Stimulated activated CD4-positive, alpha-beta T cell treated with anti-CD3 and anti-CD28 coated beads, Interleukin-15, amount 100 ng/mL, for 48 hours (primary cell): ENCODE data around the gene NLRX1.
"Not testable (repeated sequence)": the region's sequence is repeated elsewhere in the genome, so short reads cannot be mapped to it uniquely, and the experiment has no call there.

Experiments used
- DNase-seq, 2 donors: peaks; one replicate each; pipeline ENCODE4 v3.0.0-alpha.2; 2020; ENCODE audit warnings: low read depth in 2 of 2

The NLRX1 gene

DNA sequence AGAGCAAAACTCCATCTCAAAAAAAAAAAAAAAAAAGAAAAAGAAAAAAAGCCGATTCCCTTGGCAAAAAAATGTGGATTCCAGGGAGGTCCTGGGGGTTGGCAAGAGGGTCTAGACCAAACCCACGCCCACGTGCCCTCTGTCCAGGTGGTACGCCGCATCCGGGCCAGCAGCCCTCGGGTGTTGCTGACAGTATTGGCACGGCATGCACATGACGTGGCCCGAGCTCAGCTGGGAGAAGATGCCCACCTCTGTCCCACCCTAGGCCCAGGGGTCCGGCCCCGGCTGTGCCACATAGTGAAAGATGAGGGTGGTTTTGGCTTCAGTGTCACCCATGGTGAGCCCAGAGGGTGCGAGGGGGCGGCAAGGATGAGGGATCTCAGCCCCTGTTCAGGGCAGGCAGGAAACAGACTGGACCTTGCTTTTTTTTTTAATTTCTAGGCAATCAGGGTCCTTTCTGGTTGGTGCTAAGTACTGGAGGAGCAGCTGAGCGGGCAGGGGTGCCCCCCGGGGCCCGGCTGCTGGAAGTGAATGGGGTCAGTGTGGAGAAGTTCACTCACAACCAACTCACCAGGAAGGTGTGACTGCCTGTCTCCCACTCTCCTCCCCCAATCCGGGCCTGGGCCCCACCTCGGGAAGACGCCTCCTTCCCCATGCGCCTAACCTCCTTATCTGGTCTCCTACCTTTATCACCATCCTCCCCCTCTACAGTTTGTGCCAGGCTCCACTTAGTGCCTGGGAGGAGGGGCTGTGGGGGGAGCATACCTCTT lies 18.8 kb downstream of the NLRX1 start:
- DNase-seq, result no peak

DNA sequence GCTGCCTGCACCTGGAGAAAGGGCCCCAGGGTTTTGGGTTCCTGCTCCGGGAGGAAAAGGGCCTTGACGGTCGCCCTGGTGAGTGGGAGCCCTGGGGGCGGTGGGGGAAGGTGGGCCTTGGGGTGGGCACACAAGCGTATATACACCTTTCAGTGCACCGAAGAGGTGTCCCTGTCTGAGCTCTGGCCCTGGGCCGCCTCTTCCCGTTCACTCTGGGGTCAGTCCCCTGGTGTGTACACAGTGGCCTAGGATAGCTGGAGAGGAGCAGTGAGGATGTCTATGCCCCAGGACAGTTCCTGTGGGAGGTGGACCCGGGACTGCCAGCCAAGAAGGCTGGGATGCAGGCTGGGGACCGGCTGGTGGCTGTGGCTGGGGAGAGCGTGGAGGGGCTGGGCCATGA lies 19.5 kb downstream of the NLRX1 start:
- DNase-seq, result no peak

DNA sequence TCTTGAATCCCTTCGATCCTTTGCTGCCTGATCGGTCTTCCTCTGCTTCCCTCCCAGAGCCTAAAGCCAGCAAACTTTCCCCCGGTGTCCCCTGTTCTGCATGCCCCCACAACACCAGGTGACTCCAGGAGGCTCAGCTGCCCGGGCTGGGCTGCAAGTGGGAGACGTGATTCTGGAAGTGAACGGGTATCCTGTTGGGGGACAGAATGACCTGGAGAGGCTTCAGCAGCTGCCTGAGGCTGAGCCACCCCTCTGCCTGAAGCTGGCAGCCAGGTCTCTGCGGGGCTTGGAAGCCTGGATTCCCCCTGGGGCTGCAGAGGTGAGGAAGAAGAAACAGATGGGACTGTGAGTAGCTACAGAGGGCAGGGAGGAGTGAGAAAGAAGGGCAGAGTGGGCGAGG lies 20.4 kb downstream of the NLRX1 start:
- no peak for DNase-seq

DNA sequence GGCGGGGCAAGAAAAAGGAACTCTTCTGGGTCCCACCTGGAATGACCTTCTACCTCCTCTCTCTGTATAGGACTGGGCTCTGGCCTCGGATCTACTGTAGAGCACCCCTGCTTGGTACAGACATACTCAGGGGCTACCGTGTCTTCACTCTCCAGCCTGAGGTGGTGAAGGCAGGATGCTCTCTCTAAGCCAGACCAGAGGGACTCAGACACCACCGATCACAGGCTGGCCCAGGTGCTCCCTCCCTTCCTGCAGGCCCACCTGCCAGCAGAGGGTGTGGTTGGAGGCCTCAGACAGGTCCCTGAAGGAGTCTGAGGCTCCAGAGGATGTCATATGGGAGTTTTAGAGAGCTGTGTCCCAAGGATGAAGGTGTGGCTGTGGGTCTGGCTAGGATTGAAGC lies 20.9 kb downstream of the NLRX1 start:
- DNase-seq, result no peak

DNA sequence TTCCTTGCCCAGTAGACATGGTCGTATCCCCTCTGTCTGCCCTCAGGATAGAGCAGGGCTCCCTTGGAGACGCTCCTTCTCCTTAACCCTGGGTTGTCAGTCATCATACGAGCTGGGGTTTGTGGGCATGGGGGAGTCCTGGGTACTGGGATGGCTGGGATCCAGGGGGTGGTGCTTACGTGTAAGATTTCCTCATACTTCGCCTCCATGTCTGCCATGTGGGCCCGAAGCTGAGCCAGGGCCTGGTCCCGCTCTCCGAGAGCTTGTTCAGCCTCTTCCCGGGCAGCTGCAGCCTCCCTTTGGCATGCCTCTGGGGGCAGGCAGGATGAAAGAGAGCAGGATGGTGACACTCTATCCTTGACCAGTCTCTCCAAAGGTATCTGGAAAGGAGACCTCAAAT lies 22.0 kb downstream of the NLRX1 start:
- no peak for DNase-seq

DNA sequence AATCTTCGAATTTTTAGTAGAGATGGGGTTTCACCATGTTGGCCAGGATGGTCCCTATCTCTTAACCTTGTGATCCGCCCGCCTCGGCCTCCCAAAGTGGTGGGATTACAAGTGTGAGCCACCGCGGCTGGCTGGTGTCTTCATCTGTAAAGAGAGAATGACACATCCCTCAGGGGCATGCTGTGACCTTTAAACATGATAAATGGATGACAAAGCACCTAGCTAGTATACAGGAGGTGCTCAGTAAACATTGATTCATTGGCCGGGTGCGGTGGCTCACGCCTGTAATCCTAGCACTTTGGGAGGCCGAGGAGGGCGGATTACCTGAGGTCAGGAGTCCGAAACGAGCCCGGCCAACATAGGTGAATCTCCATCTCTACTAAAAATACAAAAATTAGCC lies 22.7 kb downstream of the NLRX1 start:
- not testable (repeated sequence) for DNase-seq

DNA sequence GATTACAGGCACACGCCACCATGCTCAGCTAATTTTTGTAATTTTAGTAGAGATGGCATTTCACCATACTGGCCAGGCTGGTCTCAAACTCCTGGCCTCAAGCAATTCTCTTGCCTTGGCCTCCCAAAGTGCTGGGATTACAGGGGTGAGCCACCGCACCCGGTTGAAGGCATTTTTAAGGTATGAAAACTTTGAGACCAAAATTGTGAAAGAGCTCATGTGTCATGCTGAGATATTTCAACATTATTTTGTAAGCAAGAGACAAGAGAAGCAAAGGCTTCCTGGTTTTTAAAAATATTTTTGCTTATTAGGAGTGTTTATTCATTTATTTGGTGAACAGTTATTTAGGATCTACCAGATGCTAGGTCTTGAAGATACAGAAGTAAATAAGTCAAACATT lies 23.6 kb downstream of the NLRX1 start:
- DNase-seq, result no peak

DNA sequence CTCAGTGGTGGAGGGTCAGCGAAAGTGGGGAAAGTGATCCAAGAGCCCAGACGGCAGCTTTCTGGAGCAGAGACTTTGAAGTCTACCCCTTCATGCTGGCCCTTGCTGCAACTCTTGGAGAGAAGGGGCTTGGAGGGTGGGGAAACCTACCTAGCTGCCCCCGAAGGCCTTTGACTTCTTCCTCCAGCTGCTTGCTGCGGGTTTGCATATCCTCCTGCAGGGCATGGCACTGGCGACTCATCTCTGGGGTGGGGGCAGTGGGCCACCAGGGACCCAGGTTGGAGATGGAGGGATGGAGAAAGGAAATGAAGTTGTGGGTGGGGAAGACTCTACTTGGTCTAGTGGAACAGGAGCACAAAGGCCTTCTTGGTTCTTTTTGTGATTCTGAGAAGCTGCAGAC lies 24.5 kb downstream of the NLRX1 start:
- no peak for DNase-seq

DNA sequence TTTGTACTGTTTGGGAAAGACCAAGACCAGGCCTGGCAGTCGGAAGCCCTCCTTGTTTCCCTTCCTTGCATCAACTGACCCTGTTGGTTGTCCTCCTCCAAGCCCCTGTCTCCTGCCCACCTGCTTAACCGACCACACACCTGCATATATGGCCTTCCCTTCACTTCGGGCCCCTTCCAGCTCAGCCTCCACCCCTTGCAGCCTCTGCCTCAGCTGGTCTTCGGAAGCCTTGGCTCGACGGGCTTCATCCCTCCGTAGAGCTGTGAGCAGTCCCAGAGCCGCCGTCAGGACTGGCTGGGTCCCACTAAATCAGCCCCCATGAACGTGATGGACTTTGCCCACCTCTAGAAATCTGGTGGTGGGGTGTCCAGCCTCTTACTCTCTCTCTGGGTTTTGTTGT lies 25.1 kb downstream of the NLRX1 start:
- no peak for DNase-seq

DNA sequence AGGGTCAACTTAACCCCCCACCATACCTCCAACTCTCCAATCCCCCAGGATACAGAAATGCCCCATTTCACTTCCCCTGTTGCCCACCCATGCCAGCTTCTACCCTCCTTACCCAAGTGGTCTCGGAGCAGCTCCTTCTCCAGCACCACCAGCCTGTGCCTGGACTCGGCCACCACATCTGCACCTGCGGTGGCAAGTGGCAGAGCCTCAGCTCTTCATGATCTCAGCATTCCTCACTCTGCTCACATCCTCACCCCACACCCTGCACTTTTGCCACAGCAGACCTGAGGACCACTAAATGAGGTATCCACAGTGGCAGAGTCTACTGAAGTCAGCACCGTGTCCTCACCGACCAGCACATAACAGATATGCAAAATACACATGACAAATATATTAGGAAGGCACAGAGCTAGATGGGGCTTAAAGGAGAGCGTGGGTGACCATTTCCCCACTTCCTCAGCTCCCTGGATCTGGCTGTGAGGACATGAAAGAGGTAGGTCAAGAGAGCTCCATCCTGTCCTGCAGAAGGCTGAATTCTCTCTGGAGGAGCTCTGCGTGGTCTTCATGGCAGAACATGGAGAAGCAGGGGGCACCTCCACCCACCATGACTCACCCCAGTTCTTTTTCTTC lies 26.4 kb downstream of the NLRX1 start:
- no peak for DNase-seq

DNA sequence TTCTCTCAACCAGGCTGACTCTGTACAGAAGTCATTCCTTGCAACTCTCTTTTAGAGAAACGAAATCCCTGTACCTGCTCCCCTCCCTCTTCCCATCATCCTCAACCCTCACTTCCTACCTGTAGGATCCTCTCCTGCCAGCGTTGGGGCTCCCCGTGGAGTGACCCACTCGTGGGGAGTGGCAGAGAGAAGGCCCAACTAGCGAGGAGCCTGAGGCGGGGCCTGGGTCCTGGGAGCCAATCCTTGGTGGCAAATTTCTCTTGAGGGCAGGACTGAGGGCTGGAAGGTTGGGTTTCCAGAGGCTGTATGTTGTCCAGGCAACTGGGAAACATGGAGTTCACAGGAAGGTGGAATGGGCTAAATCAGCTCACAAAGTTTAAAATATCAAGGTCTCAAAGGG lies 27.2 kb downstream of the NLRX1 start:
- DNase-seq, result no peak

DNA sequence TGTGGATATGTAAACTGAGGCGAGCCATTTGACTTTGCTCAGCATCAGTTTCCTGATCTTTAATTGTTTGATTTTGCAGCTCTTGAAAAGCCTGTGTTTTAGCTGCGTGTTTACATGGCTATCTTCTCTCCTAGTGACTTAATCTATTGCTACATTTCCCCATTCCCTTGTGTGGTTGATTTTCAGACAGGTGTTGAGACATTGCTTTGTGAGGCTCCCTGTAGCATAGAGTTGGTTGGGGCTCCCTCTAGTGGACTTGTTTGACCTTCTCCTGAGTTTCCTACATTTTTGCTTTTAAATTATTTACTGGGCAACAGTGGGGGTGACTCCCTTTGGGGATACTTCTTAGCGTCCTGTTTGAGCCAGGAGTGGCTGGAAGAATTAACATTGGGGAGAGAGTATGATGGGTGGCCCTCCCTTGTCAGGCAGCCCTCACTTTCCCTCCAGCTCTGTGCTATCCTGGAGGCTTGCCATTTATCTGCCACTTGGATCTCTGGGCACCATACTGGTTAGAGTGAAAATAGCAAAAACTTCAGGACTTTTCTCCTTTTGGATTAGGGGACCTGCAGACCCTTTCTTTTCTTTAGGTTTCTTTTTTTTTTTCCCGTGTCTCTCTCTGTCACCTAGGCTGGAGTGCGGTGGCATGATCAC lies 28.4 kb downstream of the NLRX1 start:
- DNase-seq, result peak; percentile 44 to 62

DNA sequence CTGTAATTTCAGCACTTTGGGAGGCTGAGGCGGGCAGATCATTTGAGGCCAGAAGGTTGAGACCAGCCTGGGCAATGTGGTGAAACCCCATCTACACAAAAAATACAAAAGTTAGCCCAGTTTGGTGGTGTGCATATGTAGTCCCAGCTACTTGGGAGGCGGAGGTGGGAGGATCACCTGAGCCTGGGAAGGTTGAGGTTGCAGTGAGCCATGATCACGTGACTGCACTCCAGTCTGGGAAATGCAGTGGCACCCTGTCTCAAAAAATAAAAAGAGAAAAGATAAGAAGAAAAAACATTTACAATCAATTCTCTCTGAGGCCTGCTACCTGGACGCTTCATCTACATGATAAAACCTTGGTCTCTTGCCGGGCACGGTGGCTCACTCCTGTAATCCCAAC lies 30.4 kb downstream of the NLRX1 start:
- no peak for DNase-seq

DNA sequence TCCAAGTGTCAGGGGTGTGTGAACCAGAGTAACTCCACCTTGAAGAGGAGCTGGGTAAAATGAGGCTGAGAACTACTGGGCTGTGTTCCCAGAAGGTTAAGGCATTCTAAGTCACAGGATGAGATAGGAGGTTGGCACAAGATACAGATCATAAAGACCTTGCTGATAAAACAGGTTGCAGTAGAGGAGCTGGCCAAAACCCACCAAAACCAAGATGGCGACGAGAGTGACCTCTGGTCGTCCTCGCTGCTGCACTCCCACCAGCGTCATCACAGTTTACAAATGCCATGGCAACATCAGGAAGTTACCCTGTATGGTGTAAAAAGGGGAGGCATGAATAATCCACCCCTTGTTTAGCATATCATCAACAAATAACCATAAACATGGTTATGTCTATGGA lies 32.7 kb downstream of the NLRX1 start:
- not testable (repeated sequence) for DNase-seq

DNA sequence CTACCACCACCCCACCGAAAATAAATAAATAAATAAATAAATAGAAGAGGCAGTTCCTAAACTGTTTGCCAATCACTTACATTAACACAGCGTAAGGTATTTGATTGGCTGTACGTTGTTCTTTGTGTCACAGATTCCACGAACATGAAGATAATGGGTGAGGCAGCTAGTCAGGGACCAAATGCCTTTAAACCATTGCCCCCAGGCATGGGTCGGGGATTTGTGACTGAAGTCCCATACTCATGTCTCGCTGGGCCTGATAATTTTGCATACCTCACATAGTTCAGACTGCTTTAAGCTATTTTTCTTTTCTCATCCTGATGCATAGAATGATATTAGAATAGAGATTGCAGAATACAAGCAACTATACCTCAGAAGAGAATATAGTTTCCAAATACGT lies 34.0 kb downstream of the NLRX1 start:
- no peak for DNase-seq

DNA sequence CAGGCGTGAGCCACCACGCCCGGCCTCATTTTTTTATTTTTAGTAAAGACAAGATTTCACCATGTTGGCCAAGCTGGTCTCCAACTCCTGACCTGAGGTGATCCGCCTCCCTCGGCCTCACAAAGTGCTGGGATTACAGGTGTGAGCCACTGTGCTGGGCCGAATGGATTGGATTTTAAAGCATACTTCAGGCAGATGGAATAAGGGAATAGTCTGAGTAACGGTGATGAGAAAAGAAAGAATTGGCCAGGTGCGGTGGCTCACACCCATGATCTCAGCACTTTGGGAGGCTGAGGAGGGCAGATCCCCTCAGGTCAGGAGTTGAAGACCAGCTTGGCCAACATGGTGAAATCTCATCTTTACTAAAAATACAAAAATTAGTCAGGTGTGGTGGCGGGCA lies 35.5 kb downstream of the NLRX1 start:
- DNase-seq, result no peak

DNA sequence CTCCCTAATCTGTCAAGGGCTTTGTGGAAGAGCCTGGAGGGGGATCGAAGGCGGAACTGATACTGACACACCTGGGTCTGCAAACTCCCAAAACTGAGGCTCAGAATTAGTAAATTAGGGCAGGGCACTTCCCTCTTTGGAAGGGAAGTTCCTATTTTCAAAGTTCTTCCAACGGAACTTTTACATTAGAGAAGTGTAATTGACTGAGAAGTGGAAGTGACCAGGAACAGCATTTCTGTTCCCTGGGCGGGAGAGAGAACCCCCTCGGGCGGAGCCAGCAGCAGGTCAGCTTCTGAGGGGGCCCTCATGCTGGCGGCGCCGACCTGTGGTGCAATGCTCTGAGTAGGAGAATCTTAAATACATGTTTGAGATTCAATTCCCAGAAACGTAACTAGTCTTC lies 36.6 kb downstream of the NLRX1 start:
- DNase-seq, result no peak

DNA sequence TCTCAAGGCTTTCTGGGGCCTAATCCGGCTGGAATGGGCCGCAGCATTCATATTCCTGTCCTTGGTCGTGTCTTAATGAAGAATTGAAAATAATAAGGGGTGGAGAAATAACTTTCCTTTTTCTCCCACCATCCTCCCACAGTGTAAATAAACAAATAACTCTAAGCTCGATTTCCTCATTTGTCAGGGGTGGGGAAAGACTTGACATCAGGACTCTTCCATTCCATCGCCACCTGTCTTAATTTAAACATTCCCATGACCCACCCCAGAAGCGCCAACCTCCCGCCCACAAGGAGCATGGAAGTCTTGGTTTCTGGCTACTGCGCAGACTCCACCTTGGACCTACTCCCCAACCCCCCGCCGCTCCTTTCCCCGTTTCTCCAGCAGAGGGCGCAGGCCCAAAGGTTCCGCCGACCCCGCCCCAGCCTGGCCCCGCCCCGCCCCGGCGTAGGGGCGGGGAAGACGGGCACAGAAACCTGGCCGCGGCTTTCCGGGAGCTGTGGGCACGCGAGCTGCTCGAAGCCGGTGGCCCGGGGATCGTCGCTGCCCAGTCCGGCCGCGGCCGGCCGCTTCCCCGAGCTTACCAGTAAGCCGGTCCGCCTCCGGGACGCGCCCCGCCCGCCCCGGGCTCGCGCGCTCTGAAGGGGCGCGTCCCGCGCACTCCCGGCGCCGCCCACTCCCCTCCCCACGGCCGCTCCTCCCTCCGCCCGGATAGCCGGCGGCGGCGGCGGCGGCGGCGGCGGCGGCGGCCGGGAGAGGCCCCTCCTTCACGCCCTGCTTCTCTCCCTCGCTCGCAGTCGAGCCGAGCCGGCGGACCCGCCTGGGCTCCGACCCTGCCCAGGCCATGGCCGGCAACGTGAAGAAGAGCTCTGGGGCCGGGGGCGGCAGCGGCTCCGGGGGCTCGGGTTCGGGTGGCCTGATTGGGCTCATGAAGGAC lies 37.3 kb downstream of the NLRX1 start, which contains the start of gene CBL:
CBL (plus strand) TSS at position 766 of the 937 bp plus-strand sequence; CDS start at position 845, 79 bp downstream.
- DNase-seq, result peak; percentile 92 to 98

DNA sequence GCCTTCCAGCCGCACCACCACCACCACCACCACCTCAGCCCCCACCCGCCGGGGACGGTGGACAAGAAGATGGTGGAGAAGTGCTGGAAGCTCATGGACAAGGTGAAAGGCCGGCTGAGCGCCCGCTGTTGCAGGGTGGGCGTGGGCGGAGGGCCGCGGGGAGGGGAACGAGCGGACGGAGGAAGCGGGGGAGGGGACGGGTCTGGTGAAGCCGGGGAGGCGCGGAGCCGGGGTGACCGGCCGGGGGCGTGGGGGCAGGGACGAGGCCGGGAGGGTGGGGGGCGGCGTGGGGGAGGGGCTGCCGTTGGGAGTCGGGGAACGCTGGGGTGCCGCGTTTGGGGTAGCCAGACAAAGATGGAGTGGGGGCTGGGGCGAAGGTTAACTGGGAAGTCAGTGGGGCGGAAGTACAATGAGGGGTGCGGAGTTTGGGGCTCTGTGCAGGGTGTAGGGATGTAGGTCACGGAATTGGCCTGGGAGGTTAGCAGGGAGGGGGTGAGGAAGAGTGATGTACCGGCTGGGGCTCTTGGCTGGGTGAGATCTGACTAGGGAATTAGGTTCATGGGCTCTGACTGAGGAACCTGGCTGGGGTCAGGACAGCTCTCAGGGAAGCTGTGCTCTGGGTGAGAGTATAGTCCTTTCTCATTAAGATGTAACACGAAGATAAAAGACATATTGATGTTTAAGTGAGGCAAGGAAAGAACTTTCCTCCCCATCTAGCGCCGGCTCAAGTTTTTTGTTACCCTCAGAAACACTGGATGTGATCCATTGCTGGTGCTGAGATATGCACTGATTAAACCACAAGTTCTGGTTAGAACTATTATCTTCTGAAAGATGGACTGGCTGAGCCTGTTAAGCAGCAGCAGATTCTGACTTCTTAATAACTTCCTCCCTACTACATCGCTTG lies 38.2 kb downstream of the NLRX1 start:
- peak; percentile 38 to 44 for DNase-seq

DNA sequence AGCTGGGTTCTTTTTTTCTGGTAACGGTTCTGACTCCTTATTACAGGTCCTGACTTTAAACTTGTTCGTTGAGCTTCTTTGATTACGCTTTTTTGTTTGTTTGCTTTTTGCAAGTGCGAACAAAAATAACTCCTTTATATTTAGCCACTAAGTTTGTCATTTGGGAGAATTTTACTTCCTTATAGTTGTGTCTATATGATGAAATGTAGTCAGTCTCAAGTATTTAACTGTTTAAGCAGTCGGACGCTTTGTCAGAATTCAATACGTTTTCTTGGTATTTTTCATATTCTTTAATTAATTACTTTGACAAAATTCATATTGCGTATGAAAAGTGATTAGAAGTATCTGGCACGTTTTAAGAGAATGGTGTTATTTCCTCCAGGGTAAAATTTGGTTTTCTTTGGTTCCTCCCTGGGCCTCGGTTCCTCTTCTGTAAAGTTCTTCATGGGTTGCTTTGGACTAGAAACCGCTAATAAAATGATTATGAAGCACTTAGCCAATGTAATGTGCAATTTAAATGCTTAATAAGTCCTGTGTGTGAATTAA lies 39.0 kb downstream of the NLRX1 start:
- no peak for DNase-seq

DNA sequence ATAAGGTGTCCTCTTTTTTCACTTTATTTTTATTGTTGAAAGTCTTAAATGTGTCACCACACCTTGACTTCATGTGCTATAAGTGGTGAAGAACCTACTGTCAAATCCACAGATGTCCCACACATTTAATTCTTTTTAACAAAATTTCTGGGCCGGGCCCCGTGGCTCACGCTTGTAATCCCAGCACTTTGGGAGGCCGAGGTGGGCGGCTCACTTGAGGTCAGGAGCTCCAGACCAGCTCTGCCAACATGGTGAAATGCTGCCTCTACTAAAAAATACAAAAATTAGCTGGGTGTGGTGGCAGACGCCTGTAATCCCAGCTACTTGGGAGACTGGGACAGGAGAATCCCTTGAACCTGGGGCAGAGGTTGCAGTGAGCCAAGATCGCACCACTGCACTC lies 40.7 kb downstream of the NLRX1 start:
- DNase-seq, result no peak
